Measurements from ENCODE around the gene TEKTIP1.

Gene TEKTIP1

GRCh38 chr19:3532154-3532786 is 6.7 kb upstream of the TEKTIP1 start:
- CTCF ChIA-PET = interaction anchor here (0.5 kb wide), 1 partner anchor 285 kb away, joined by 3 read pairs; no protein-coding TSS in a partner anchor
- DNase-seq (ENCODE audit: extremely low spot score) = no peak
- no peak for TF ChIP-seq ARNT (IDR thresholded peaks at IDR 0.05)
- TF ChIP-seq FOXK2 (IDR thresholded peaks at IDR 0.05) = no peak
- TF ChIP-seq BHLHE40 (IDR thresholded peaks at IDR 0.05; ENCODE audit: borderline replicate concordance) = no peak
- TF ChIP-seq ZNF384 (IDR thresholded peaks at IDR 0.05) = no peak
- no peak for TF ChIP-seq L3MBTL2 (conservative IDR thresholded peaks at IDR 0.05)
- no peak for TF ChIP-seq NFRKB (IDR thresholded peaks at IDR 0.05)
- no peak for TF ChIP-seq LEF1 (IDR thresholded peaks at IDR 0.05; ENCODE audit: borderline replicate concordance)
- no peak for TF ChIP-seq CTBP1 (IDR thresholded peaks at IDR 0.05; ENCODE audit: borderline replicate concordance)
- POLR2A ChIA-PET = no interaction called here

GRCh38 chr19:3533033-3533432 is 5.9 kb upstream of the TEKTIP1 start:
- ChIA-PET CTCF (no interaction called here), POLR2A (no interaction called here)
- TF ChIP-seq TARDBP (IDR thresholded peaks at IDR 0.05) (no peak), BHLHE40 (IDR thresholded peaks at IDR 0.05; ENCODE audit: borderline replicate concordance) (no peak), FOXK2 (IDR thresholded peaks at IDR 0.05) (no peak), CTBP1 (IDR thresholded peaks at IDR 0.05; ENCODE audit: borderline replicate concordance) (no peak), NFRKB (IDR thresholded peaks at IDR 0.05) (no peak), FOXA1 (IDR thresholded peaks at IDR 0.05) (no peak), ZNF384 (IDR thresholded peaks at IDR 0.05) (no peak), ELF4 (IDR thresholded peaks at IDR 0.05) (no peak), FOXM1 (IDR thresholded peaks at IDR 0.05; ENCODE audit: borderline replicate concordance) (no peak), L3MBTL2 (conservative IDR thresholded peaks at IDR 0.05) (no peak), SUZ12 (IDR thresholded peaks at IDR 0.05) (no peak), SP1 (IDR thresholded peaks at IDR 0.05) (no peak), LEF1 (IDR thresholded peaks at IDR 0.05; ENCODE audit: borderline replicate concordance) (no peak), ARNT (IDR thresholded peaks at IDR 0.05) (no peak)
- DNase-seq (ENCODE audit: extremely low spot score) = no peak

GRCh38 chr19:3533563-3534216 is 5.3 kb upstream of the TEKTIP1 start:
- ChIA-PET POLR2A (no interaction called here), CTCF (no interaction called here)
- TF ChIP-seq ARNT (IDR thresholded peaks at IDR 0.05) (no peak), LEF1 (IDR thresholded peaks at IDR 0.05; ENCODE audit: borderline replicate concordance) (no peak), BHLHE40 (IDR thresholded peaks at IDR 0.05; ENCODE audit: borderline replicate concordance) (no peak), PKNOX1 (IDR thresholded peaks at IDR 0.05) (no peak), ZNF384 (IDR thresholded peaks at IDR 0.05) (no peak), L3MBTL2 (conservative IDR thresholded peaks at IDR 0.05) (no peak), FOXK2 (IDR thresholded peaks at IDR 0.05) (no peak)
- no peak for DNase-seq (ENCODE audit: extremely low spot score)

GRCh38 chr19:3534375-3535234 is 4.4 kb upstream of the TEKTIP1 start:
- CTCF ChIA-PET = no interaction called here
- POLR2A ChIA-PET = no interaction called here
- TF ChIP-seq HDGF (IDR thresholded peaks at IDR 0.05; ENCODE audit: borderline replicate concordance) = no peak
- TF ChIP-seq PKNOX1 (IDR thresholded peaks at IDR 0.05) = no peak
- TF ChIP-seq FOXK2 (IDR thresholded peaks at IDR 0.05) = no peak
- no peak for TF ChIP-seq TARDBP (IDR thresholded peaks at IDR 0.05)
- no peak for TF ChIP-seq FOXA1 (IDR thresholded peaks at IDR 0.05)
- TF ChIP-seq ZNF384 (IDR thresholded peaks at IDR 0.05) = no peak
- TF ChIP-seq LEF1 (IDR thresholded peaks at IDR 0.05; ENCODE audit: borderline replicate concordance) = no peak
- no peak for TF ChIP-seq ELF4 (IDR thresholded peaks at IDR 0.05)
- DNase-seq (ENCODE audit: extremely low spot score) = no peak

GRCh38 chr19:3535235-3535535 is 3.8 kb upstream of the TEKTIP1 start:
- TF ChIP-seq FOXA1 (IDR thresholded peaks at IDR 0.05) (no peak), TARDBP (IDR thresholded peaks at IDR 0.05) (no peak)
- POLR2A ChIA-PET = no interaction called here
- no peak for DNase-seq (ENCODE audit: extremely low spot score)
- CTCF ChIA-PET = no interaction called here

- POLR2A ChIA-PET = no interaction called here
- CTCF ChIA-PET = no interaction called here
- TF ChIP-seq SP1 (IDR thresholded peaks at IDR 0.05) = no peak
- TF ChIP-seq CTBP1 (IDR thresholded peaks at IDR 0.05; ENCODE audit: borderline replicate concordance) = no peak
- TF ChIP-seq TARDBP (IDR thresholded peaks at IDR 0.05) = no peak
- no peak for TF ChIP-seq FOXM1 (IDR thresholded peaks at IDR 0.05; ENCODE audit: borderline replicate concordance)
- no peak for TF ChIP-seq ELF4 (IDR thresholded peaks at IDR 0.05)
- no peak for TF ChIP-seq L3MBTL2 (conservative IDR thresholded peaks at IDR 0.05)
- TF ChIP-seq FOXK2 (IDR thresholded peaks at IDR 0.05) = no peak
- TF ChIP-seq LEF1 (IDR thresholded peaks at IDR 0.05; ENCODE audit: borderline replicate concordance) = no peak
- TF ChIP-seq BHLHE40 (IDR thresholded peaks at IDR 0.05; ENCODE audit: borderline replicate concordance) = no peak
- TF ChIP-seq ZNF384 (IDR thresholded peaks at IDR 0.05) = no peak
- no peak for TF ChIP-seq NFRKB (IDR thresholded peaks at IDR 0.05)
- TF ChIP-seq PKNOX1 (IDR thresholded peaks at IDR 0.05) = no peak
- no peak for TF ChIP-seq FOXA1 (IDR thresholded peaks at IDR 0.05)
- DNase-seq (ENCODE audit: extremely low spot score) = no peak
Observed at GRCh38 chr19:3535563-3535965, 3.4 kb upstream of the TEKTIP1 start.

All from HEK293T (cell line).